ENCODE results near the gene PACRG. TPM values are rescaled to one million over a fixed set of nuclear protein-coding genes. Genes with fewer than 3 reads are reported as not detected.

Gene PACRG
- total and polyA plus RNA-seq, 2 experiments from 2014 or later: 0.17 to 0.68 TPM

- peak overlapping the region; percentile 53; the same call in 1 of the 2 replicates for H2AFZ ChIP-seq
- H3K4me3 Mint-ChIP-seq: no peak overlapping the region
- no peaks in the 10 kb centered on the region for H3K36me3 Mint-ChIP-seq (ENCODE audit: low read depth)
Observed at GRCh38 chr6:163066200-163066599, 338.4 kb downstream of the PACRG start.

More at GRCh38 chr6:163066200-163066599, 338.4 kb downstream of the PACRG start:
- no peak for DNase-seq (ENCODE audit: low spot score)
- TF ChIP-seq ZNF331 (CRISPR knock-in tag; IDR thresholded peaks at IDR 0.05; ENCODE audit: low read depth): no peak
- TF ChIP-seq STAT1 (IDR thresholded peaks at IDR 0.05; ENCODE audit: unreplicated experiment): no peak
- TF ChIP-seq ZNF462 (CRISPR knock-in tag; IDR thresholded peaks at IDR 0.05): no peak
- no peak for TF ChIP-seq EZH2phosphoT487 (IDR thresholded peaks at IDR 0.05; ENCODE audit: unreplicated experiment)
- no peak for TF ChIP-seq NANOG (IDR thresholded peaks at IDR 0.05; ENCODE audit: borderline replicate concordance)
- TF ChIP-seq ETS1 (IDR thresholded peaks at IDR 0.05): no peak
- TF ChIP-seq EZH2 (IDR thresholded peaks at IDR 0.05; ENCODE audit: low read depth, unreplicated experiment): no peak
- no peaks in the 10 kb centered on the region for H3K36me3 ChIP-seq (ENCODE audit: insufficient read depth)
- no peaks in the 10 kb centered on the region for H4K20me1 ChIP-seq (replicated peaks; ENCODE audit: insufficient read depth)
- no peaks in the 10 kb centered on the region for H3K9me3 Mint-ChIP-seq
- H3K4me2 ChIP-seq: no peak overlapping the region
- H3K4me1 Mint-ChIP-seq: peaks cover 3% of the 10 kb centered on the region; the same call in 2 of the 3 replicates
- no peaks in the 10 kb centered on the region for H3K27me3 ChIP-seq (ENCODE audit: insufficient read depth)
- no peak overlapping the region for H3K27ac ChIP-seq (ENCODE audit: low read depth)
- no peaks in the 10 kb centered on the region for H3F3A ChIP-seq (replicated peaks; ENCODE audit: low read depth)
- H3K27me3 Mint-ChIP-seq (ENCODE audit: insufficient read depth, low read depth, poor library complexity): no peaks in the 10 kb centered on the region
- H3K9me2 ChIP-seq (ENCODE audit: insufficient read depth): no peaks in the 10 kb centered on the region; the same call in 1 of the 2 replicates
- no peak for ATAC-seq
- H3K79me2 ChIP-seq (replicated peaks; ENCODE audit: insufficient read depth): no peaks in the 10 kb centered on the region
- H3K27ac Mint-ChIP-seq: no peak overlapping the region
- H3K4me1 ChIP-seq (ENCODE audit: insufficient read depth): no peaks in the 10 kb centered on the region
- no peak overlapping the region for H3K4me3 ChIP-seq
